Neural cell (in vitro differentiated cells): Measurements from ENCODE around the gene AKAP6. TPM values are rescaled to one million over a fixed set of nuclear protein-coding genes. Genes with fewer than 3 reads are reported as not detected.
A peak's percentile ranks its signal among the peaks of the same experiment; 100 is the strongest.

Experiments
- H2AFZ ChIP-seq: fragments of 200-600, 300-800 bp; sonication (generic), shearing (Covaris generic); 2 replicates; pipeline ENCODE4 v1.6.0; 2014; ENCODE audit warnings: low read depth, mild to moderate bottlenecking, antibody characterized with exemption, low read length, moderate library complexity
- H3F3A ChIP-seq: fragments of 200-600 bp; shearing (Covaris generic); 2 replicates; pipeline ENCODE4 v1.6.1; 2016; ENCODE audit warnings: mild to moderate bottlenecking, moderate library complexity, mixed read lengths, antibody characterized with exemption, low read length; ENCODE audit not compliant: insufficient read depth, poor library complexity, severe bottlenecking
- H3K27ac ChIP-seq: fragments of 200-600, 300-800 bp; sonication (generic), shearing (Covaris generic); 2 replicates; pipeline ENCODE4 v1.5.1; 2014; ENCODE audit warnings: mild to moderate bottlenecking, low read length, moderate library complexity
- H3K27me3 ChIP-seq: fragments of 300-800, 200-600 bp; sonication (generic), shearing (Covaris generic); 2 replicates; pipeline ENCODE4 v1.6.0; 2014; ENCODE audit warnings: mild to moderate bottlenecking, low read depth, low read length, moderate library complexity; ENCODE audit not compliant: insufficient read depth
- H3K36me3 ChIP-seq: fragments of 300-800, 200-600 bp; sonication (generic), shearing (Covaris generic); 2 replicates; pipeline ENCODE4 v1.5.1; 2014; ENCODE audit warnings: mild to moderate bottlenecking, antibody characterized with exemption, low read length, moderate library complexity; ENCODE audit not compliant: insufficient read depth
- H3K4me2 ChIP-seq: fragments of 300-800, 200-600 bp; sonication (generic), shearing (Covaris generic); 2 replicates; pipeline ENCODE4 v1.6.0; 2014; ENCODE audit warnings: mild to moderate bottlenecking, low read length
- H3K4me3 ChIP-seq: fragments of 300-800, 200-600 bp; sonication (generic), shearing (Covaris generic); 2 replicates; pipeline ENCODE4 v1.5.1; 2014; ENCODE audit warnings: mild to moderate bottlenecking, low read length, moderate library complexity
- H3K79me2 ChIP-seq: fragments of 200-600 bp; shearing (Covaris generic); replicated peaks from 2 replicates; pipeline ENCODE4 v1.6.0; 2014; ENCODE audit warnings: mild to moderate bottlenecking, low read length, moderate library complexity; ENCODE audit not compliant: insufficient read depth
- H3K9ac ChIP-seq: fragments of 300-800, 200-600 bp; sonication (generic), shearing (Covaris generic); 2 replicates; pipeline ENCODE4 v1.6.1; 2016; ENCODE audit warnings: mild to moderate bottlenecking, low read length, mixed read lengths
- H3K9me2 ChIP-seq: fragments of 200-600 bp; shearing (Covaris generic); 2 replicates; pipeline ENCODE4 v1.6.1; 2016; ENCODE audit warnings: mild to moderate bottlenecking, low read length, mixed read lengths; ENCODE audit not compliant: insufficient read depth
- H3K9me3 ChIP-seq: fragments of 200-600, 300-800 bp; sonication (generic), shearing (Covaris generic); 2 replicates; pipeline ENCODE4 v1.6.1; 2016; ENCODE audit warnings: mild to moderate bottlenecking, mixed run types, low read length, moderate library complexity, mixed read lengths
- H4K20me1 ChIP-seq: fragments of 200-600 bp; shearing (Covaris generic); 2 replicates; pipeline ENCODE4 v1.6.1; 2016; ENCODE audit warnings: mild to moderate bottlenecking, mixed run types; ENCODE audit not compliant: insufficient read depth
- EP300 ChIP-seq: fragments of 450-650 bp; conservative IDR thresholded peaks from 2 replicates; pipeline ENCODE4 v1.6.1; 2014; ENCODE audit warnings: antibody characterized with exemption, mild to moderate bottlenecking, moderate library complexity; ENCODE audit not compliant: poor library complexity, severe bottlenecking
- EZH2 ChIP-seq: fragments of 200-600, 300-800 bp; shearing (Covaris generic), sonication (generic); IDR thresholded peaks from 2 replicates; pipeline ENCODE4 v1.6.1; 2014; ENCODE audit warnings: antibody characterized with exemption, low read length, borderline replicate concordance, mild to moderate bottlenecking; ENCODE audit not compliant: insufficient read depth, poor library complexity, severe bottlenecking
- MXI1 ChIP-seq: fragments of 450-650 bp; conservative IDR thresholded peaks from 2 replicates; pipeline ENCODE4 v1.6.1; 2014; ENCODE audit warnings: antibody characterized with exemption, mild to moderate bottlenecking; ENCODE audit not compliant: poor library complexity, severe bottlenecking
- POLR2AphosphoS5 ChIP-seq: IDR thresholded peaks from 2 replicates; pipeline ENCODE4 v1.6.1; 2012
- RAD21 ChIP-seq: fragments of 450-650 bp; conservative IDR thresholded peaks from 2 replicates; pipeline ENCODE4 v1.6.1; 2014; ENCODE audit warnings: antibody characterized with exemption, mild to moderate bottlenecking, moderate library complexity
- SMC3 ChIP-seq: fragments of 450-650 bp; conservative IDR thresholded peaks from 2 replicates; pipeline ENCODE4 v1.6.1; 2014; ENCODE audit warnings: antibody characterized with exemption, mild to moderate bottlenecking, moderate library complexity; ENCODE audit not compliant: poor library complexity
- TAF1 ChIP-seq: IDR thresholded peaks from 2 replicates; pipeline ENCODE4 v1.6.1; 2012; ENCODE audit warnings: low read depth
- polyA plus RNA-seq: library from polyadenylated mRNA; depleted of rRNA; stranded (reverse); fragments of >200 nt; gene quantifications from 2 replicates; pipeline ENCODE4 v1.2.3, GENCODE V29; 2014
- TF ChIP-seq, protein P1 (sequence below): fragments of 450-650 bp; IDR thresholded peaks from 2 replicates; pipeline ENCODE4 v1.5.1; 2014; ENCODE audit warnings: antibody characterized with exemption, mild to moderate bottlenecking, moderate library complexity; ENCODE audit not compliant: poor library complexity, severe bottlenecking
- TF ChIP-seq, protein P2 (sequence below): IDR thresholded peaks from 2 replicates; pipeline ENCODE4 v1.6.1; 2012; ENCODE audit warnings: borderline replicate concordance

AKAP6 gene
- polyA plus RNA-seq, 1 donor from 2014 or later: 15.8 TPM

DNA sequence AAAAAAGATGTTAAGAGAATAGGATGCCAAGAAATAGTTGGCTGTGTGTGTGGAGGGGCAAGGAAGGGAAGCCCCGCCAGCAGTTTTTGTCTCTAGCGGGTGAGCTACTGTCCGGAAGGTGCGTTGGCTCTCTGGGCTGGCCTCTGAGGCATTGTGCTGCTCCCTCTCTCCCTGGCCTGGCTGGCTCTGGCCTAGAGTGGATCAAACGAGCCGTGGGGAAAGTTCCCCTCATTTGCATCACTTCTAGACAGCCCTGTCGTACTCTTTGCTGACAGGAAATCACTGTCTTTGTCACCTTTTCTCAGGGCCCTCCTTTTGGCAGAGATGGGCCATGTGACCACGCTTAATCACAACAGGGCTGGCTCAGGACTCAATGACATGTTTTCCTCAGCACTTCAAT, 373.5 kb downstream of the AKAP6 start:
- Histone ChIP-seq H4K20me1 (no peaks in the 10 kb centered on the region), H3K79me2 (no peaks in the 10 kb centered on the region), H3K4me3 (no peak overlapping the region), H3K9me3 (no peaks in the 10 kb centered on the region), H3F3A (peaks cover 3% of the 10 kb centered on the region), H3K27me3 (no peaks in the 10 kb centered on the region), H3K9me2 (no peaks in the 10 kb centered on the region), H3K4me2 (no peak overlapping the region), H3K9ac (no peak overlapping the region), H3K36me3 (peaks cover 10% of the 10 kb centered on the region), H3K27ac (no peak overlapping the region), H2AFZ (no peak overlapping the region)
- TF ChIP-seq EP300 (peak; percentile 57), POLR2AphosphoS5 (no peak), SMC3 (no peak)

DNA sequence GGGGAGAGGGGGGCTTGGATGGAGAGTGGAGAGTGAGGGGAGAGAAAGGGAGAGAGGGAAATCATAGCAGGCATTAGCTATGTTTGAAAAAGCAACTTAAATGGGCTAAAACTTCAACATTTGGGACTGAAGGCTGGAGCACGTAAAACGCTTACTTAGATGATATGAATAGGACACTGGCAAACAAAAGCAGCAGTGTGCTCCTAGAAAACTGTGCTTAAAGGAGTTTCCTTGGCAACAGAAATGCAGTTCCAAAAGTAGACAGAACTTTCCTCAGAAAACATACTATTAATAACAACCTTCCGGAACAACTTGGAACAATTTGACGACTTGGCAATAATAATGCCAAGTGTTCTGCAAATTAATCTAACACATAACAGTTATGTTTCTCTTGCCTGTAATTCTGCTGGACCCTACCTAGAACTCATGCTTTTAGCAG, 374.1 kb downstream of the AKAP6 start:
- peaks cover 3% of the 10 kb centered on the region for H3F3A ChIP-seq
- peaks cover 6% of the 10 kb centered on the region for H3K36me3 ChIP-seq
- H2AFZ ChIP-seq: no peak overlapping the region
- TF ChIP-seq EP300 (no peak), TAF1 (no peak)
- H3K4me2 ChIP-seq: no peak overlapping the region
- H3K9ac ChIP-seq: no peak overlapping the region
- H3K27me3 ChIP-seq: no peaks in the 10 kb centered on the region
- H3K27ac ChIP-seq: no peak overlapping the region
- H4K20me1 ChIP-seq: no peaks in the 10 kb centered on the region
- no peak overlapping the region for H3K4me3 ChIP-seq
- H3K79me2 ChIP-seq: no peaks in the 10 kb centered on the region
- no peaks in the 10 kb centered on the region for H3K9me2 ChIP-seq
- H3K9me3 ChIP-seq: no peaks in the 10 kb centered on the region

DNA sequence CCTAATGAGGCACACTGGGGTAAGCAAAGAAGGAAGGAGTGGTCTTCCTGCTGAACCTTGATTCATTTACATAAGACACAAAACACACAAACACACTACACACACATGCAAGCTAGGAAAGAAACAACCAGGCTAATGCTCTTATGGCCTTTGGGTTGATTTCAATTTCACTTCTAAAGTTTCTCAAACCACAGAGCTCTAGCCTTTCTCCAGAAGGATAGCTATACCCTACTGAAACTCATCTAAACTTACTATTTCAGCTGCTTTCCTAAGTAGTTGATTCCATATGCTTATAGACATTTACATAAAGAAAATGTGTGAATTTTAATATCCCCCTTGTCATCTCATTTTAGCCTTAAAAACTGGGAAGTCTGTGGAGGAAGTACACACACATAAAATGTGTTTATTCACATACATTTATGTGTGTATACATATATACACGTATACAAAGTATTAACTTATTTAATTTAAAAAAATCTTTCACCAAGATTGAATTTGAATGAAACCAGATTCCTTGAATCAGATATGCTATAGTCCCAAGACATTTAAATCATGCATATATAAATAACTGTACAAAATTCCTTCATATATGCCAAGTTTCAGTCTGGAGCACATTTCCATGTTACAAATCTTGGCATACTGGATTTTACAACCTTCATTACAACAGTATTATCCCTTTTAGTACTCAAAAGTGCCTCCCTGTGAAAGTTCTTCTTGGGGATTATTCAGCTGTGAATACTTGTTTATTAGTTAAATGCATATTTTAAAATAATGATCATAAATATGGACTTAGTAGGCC, 377.8 kb downstream of the AKAP6 start:
- no peaks in the 10 kb centered on the region for H3K9me2 ChIP-seq
- no peak overlapping the region for H3K4me3 ChIP-seq
- H2AFZ ChIP-seq: no peak overlapping the region
- H3F3A ChIP-seq: peaks cover 2% of the 10 kb centered on the region
- no peaks in the 10 kb centered on the region for H3K27me3 ChIP-seq
- H3K9ac ChIP-seq: no peak overlapping the region
- TF ChIP-seq, protein P1, sequence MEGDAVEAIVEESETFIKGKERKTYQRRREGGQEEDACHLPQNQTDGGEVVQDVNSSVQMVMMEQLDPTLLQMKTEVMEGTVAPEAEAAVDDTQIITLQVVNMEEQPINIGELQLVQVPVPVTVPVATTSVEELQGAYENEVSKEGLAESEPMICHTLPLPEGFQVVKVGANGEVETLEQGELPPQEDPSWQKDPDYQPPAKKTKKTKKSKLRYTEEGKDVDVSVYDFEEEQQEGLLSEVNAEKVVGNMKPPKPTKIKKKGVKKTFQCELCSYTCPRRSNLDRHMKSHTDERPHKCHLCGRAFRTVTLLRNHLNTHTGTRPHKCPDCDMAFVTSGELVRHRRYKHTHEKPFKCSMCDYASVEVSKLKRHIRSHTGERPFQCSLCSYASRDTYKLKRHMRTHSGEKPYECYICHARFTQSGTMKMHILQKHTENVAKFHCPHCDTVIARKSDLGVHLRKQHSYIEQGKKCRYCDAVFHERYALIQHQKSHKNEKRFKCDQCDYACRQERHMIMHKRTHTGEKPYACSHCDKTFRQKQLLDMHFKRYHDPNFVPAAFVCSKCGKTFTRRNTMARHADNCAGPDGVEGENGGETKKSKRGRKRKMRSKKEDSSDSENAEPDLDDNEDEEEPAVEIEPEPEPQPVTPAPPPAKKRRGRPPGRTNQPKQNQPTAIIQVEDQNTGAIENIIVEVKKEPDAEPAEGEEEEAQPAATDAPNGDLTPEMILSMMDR: no peak
- TF ChIP-seq EZH2 (no peak), MXI1 (no peak), EP300 (no peak), POLR2AphosphoS5 (no peak), RAD21 (no peak), TAF1 (no peak), SMC3 (no peak)
- TF ChIP-seq, protein P2, sequence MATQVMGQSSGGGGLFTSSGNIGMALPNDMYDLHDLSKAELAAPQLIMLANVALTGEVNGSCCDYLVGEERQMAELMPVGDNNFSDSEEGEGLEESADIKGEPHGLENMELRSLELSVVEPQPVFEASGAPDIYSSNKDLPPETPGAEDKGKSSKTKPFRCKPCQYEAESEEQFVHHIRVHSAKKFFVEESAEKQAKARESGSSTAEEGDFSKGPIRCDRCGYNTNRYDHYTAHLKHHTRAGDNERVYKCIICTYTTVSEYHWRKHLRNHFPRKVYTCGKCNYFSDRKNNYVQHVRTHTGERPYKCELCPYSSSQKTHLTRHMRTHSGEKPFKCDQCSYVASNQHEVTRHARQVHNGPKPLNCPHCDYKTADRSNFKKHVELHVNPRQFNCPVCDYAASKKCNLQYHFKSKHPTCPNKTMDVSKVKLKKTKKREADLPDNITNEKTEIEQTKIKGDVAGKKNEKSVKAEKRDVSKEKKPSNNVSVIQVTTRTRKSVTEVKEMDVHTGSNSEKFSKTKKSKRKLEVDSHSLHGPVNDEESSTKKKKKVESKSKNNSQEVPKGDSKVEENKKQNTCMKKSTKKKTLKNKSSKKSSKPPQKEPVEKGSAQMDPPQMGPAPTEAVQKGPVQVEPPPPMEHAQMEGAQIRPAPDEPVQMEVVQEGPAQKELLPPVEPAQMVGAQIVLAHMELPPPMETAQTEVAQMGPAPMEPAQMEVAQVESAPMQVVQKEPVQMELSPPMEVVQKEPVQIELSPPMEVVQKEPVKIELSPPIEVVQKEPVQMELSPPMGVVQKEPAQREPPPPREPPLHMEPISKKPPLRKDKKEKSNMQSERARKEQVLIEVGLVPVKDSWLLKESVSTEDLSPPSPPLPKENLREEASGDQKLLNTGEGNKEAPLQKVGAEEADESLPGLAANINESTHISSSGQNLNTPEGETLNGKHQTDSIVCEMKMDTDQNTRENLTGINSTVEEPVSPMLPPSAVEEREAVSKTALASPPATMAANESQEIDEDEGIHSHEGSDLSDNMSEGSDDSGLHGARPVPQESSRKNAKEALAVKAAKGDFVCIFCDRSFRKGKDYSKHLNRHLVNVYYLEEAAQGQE: no peak
- H3K79me2 ChIP-seq: no peaks in the 10 kb centered on the region
- H3K36me3 ChIP-seq: no peaks in the 10 kb centered on the region
- H3K9me3 ChIP-seq: no peaks in the 10 kb centered on the region
- no peaks in the 10 kb centered on the region for H4K20me1 ChIP-seq
- no peak overlapping the region for H3K4me2 ChIP-seq
- no peak overlapping the region for H3K27ac ChIP-seq
